ENCODE results near the gene PIK3R6.

Gene PIK3R6

DNA sequence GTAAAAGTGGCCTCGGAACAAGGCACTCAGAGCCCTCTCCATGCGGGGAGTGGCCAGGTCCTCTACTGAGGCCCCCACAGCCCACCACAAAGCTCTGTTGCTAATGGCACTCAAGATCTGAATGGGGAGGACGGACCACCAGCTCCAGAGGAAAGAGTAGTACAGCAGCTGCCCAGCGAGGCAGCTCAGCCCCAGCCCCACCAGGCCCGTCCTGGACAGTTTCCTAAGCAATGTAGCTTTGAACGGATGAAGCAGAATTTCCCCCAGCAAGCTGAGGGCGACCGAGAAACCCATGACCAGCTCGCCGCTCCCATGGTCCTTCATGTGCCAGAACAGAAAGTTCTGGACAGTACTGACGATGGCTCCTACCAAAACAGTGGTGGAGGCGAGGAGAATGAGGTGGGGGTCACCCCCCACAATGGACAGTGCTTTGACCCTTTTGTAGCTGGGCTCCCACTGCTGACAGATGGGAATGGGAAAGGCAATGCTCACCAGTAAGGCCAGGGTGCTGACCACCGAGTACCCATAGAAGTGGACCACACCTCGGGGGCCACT lies 69.8 kb downstream of the PIK3R6 start:
- no peak for ATAC-seq
- Mint-ChIP-seq H3K27ac (no peak overlapping the region), H3K27me3 (no peaks in the 10 kb centered on the region), H3K4me3 (no peak overlapping the region), H3K4me1 (no peaks in the 10 kb centered on the region), H3K36me3 (ENCODE audit: low read depth) (no peaks in the 10 kb centered on the region), H3K9me3 (no peaks in the 10 kb centered on the region)
- DNase-seq: no peak

DNA sequence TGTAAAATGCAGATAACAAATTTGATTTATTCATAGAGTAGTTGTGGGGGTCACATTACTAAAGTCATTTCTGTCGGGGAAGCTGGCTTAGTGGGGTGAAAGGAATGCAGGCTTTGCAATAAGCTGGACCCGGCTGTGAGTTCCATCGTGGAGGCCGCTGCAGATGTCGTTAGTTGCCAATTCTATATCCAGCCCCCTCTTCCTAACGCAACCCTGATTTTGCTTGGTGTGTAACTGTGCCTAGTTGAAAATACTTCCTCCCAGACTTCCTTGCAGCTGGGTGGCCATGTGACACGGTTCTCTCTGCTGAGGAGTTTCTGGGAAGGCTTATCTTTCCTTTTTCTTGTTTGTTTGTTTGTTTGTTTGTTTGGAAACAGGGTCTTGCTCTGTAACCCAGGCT lies 72.8 kb downstream of the PIK3R6 start:
- no peak overlapping the region for H3K4me3 Mint-ChIP-seq
- H3K27ac Mint-ChIP-seq: no peak overlapping the region
- DNase-seq (no peak), ATAC-seq (no peak)
- H3K36me3 Mint-ChIP-seq (ENCODE audit: low read depth): no peaks in the 10 kb centered on the region
- peaks cover 7% of the 10 kb centered on the region for H3K9me3 Mint-ChIP-seq
- H3K4me1 Mint-ChIP-seq: peaks cover 6% of the 10 kb centered on the region
- H3K27me3 Mint-ChIP-seq: peaks cover 2% of the 10 kb centered on the region

- no peak for ATAC-seq
- Mint-ChIP-seq H3K36me3 (ENCODE audit: low read depth) (no peaks in the 10 kb centered on the region), H3K9me3 (peaks cover 7% of the 10 kb centered on the region), H3K4me3 (no peak overlapping the region), H3K27ac (no peak overlapping the region), H3K27me3 (peaks cover 2% of the 10 kb centered on the region), H3K4me1 (peaks cover 6% of the 10 kb centered on the region)
- DNase-seq: no peak
Measured at GRCh38 chr17:8793649-8794048, 73.8 kb downstream of the PIK3R6 start.

GRCh38 chr17:8792646-8793045 lies 74.8 kb downstream of the PIK3R6 start:
- no peak for DNase-seq
- Mint-ChIP-seq H3K9me3 (peaks cover 7% of the 10 kb centered on the region), H3K4me1 (peaks cover 6% of the 10 kb centered on the region), H3K27me3 (peaks cover 2% of the 10 kb centered on the region), H3K27ac (no peak overlapping the region), H3K4me3 (no peak overlapping the region), H3K36me3 (ENCODE audit: low read depth) (no peaks in the 10 kb centered on the region)
- no peak for ATAC-seq

DNA sequence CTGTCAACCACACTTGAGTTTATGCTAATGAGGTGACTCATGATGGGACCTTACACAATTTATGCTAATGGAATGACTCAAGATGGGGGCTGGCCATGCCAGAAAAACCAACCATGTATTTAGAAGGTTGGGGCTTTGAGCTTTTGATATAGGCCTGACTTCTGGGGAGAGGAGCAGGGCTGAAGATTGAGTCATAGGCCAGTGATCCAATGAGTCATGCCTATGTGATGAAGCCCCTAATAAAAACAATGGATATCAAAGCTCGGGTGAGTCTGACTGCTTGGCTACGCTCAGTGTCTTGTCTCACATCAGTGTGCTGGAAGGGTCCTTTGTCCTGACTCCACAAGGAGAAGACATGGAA lies 75.6 kb downstream of the PIK3R6 start:
- DNase-seq (no peak), ATAC-seq (peak; percentile 72)
- Mint-ChIP-seq H3K9me3 (peaks cover 7% of the 10 kb centered on the region), H3K4me1 (peaks cover 6% of the 10 kb centered on the region), H3K36me3 (ENCODE audit: low read depth) (no peaks in the 10 kb centered on the region), H3K4me3 (no peak overlapping the region), H3K27me3 (peaks cover 2% of the 10 kb centered on the region), H3K27ac (no peak overlapping the region)

DNA sequence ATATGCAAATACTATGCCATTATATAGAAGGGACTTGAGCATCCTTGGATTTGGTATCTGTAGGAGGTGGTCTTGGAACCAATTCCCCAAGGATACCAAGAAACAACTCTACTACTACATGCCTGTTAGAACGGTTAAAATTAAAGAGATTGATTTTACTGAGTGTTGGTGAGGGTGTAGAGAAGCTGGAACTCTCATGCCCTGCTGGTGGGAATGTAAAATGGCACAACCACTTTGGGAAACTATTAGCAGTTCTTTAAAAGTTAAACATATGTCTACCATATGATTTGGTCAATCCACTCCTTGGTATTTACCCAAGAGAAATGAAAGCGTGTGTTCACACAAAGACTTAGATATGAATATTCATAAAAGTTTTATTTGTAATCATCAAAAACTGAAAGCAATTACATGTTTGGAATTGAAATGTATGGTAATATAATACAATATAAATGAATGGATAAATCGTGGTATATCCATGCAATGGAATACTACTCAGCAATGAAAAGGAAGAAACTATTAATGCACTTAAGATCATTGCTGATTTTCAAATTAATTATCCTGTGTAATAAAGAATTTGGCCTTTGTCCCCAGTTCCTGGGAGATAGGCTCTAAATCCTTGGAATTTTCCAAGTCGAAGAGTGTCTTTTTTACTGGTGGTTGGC lies 76.1 kb downstream of the PIK3R6 start:
- Mint-ChIP-seq H3K27me3 (peaks cover 2% of the 10 kb centered on the region), H3K36me3 (ENCODE audit: low read depth) (no peaks in the 10 kb centered on the region), H3K4me1 (peaks cover 6% of the 10 kb centered on the region), H3K27ac (no peak overlapping the region), H3K9me3 (peaks cover 7% of the 10 kb centered on the region), H3K4me3 (no peak overlapping the region)
- DNase-seq: no peak
- no peak for ATAC-seq

GRCh38 chr17:8789743-8790142 lies 77.7 kb downstream of the PIK3R6 start:
- Mint-ChIP-seq H3K36me3 (ENCODE audit: low read depth) (no peaks in the 10 kb centered on the region), H3K9me3 (peaks cover 7% of the 10 kb centered on the region), H3K27me3 (peaks cover 2% of the 10 kb centered on the region), H3K4me3 (no peak overlapping the region), H3K4me1 (peaks cover 6% of the 10 kb centered on the region), H3K27ac (no peak overlapping the region)
- no peak for ATAC-seq
- no peak for DNase-seq

GRCh38 chr17:8788998-8789397 lies 78.5 kb downstream of the PIK3R6 start:
- peaks cover 7% of the 10 kb centered on the region for H3K9me3 Mint-ChIP-seq
- peaks cover 2% of the 10 kb centered on the region for H3K27me3 Mint-ChIP-seq
- H3K4me1 Mint-ChIP-seq: peaks cover 6% of the 10 kb centered on the region
- no peak overlapping the region for H3K27ac Mint-ChIP-seq
- H3K36me3 Mint-ChIP-seq (ENCODE audit: low read depth): no peaks in the 10 kb centered on the region
- H3K4me3 Mint-ChIP-seq: no peak overlapping the region
- no peak for ATAC-seq
- DNase-seq: no peak

- peak; percentile 43 for ATAC-seq
- Mint-ChIP-seq H3K9me3 (no peaks in the 10 kb centered on the region), H3K36me3 (ENCODE audit: low read depth) (no peaks in the 10 kb centered on the region), H3K27me3 (peaks cover 2% of the 10 kb centered on the region), H3K4me1 (peaks cover 6% of the 10 kb centered on the region), H3K27ac (no peak overlapping the region), H3K4me3 (no peak overlapping the region)
- peak; percentile 78 for DNase-seq
Measured at GRCh38 chr17:8785547-8786413, 81.7 kb downstream of the PIK3R6 start.

DNA sequence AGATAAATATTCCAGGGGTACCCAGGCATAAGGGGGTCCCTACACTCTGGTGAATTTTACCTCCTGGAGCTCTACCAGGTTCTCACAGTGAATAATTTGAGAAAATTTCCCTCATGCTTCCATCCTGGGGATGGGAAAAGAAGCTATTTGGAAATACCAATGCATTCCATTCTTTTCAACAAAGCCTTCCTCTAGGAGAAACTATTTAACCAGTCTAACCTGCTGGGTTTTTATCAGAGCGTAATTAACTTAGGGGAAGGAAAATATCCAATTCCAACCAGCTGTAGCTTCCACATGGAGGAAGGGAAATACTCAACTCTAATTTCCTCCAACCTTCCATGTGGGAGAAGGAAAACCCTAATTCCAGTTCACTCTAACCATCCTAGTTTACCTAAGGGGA lies 85.3 kb downstream of the PIK3R6 start:
- no peak overlapping the region for H3K4me3 Mint-ChIP-seq
- DNase-seq (no peak), ATAC-seq (no peak)
- H3K27me3 Mint-ChIP-seq: peaks cover 6% of the 10 kb centered on the region
- no peaks in the 10 kb centered on the region for H3K9me3 Mint-ChIP-seq
- H3K36me3 Mint-ChIP-seq (ENCODE audit: low read depth): no peaks in the 10 kb centered on the region
- H3K27ac Mint-ChIP-seq: no peak overlapping the region
- H3K4me1 Mint-ChIP-seq: peaks cover 6% of the 10 kb centered on the region

DNA sequence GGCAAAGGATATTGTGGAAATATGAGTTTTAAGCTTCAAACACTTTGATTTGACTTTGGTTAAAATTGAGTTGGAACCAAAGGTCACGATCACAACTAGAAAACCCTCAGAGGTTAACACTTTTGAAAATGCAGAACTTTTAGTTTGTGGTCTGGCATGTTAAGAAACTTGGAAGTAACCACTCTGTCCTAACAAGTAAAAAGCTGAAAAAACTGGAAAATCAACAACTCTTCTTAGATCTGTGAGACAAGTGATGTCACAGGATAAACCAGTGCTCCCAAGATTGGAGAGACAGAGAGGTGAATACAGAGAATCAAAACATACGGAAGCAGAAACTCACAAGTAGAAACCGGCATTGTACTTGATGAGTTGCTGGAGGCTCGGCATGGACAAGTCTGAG lies 85.7 kb downstream of the PIK3R6 start:
- no peak for DNase-seq
- no peaks in the 10 kb centered on the region for H3K36me3 Mint-ChIP-seq (ENCODE audit: low read depth)
- ATAC-seq: no peak
- H3K9me3 Mint-ChIP-seq: no peaks in the 10 kb centered on the region
- H3K27me3 Mint-ChIP-seq: peaks cover 7% of the 10 kb centered on the region
- peaks cover 6% of the 10 kb centered on the region for H3K4me1 Mint-ChIP-seq
- no peak overlapping the region for H3K4me3 Mint-ChIP-seq
- no peak overlapping the region for H3K27ac Mint-ChIP-seq

DNA sequence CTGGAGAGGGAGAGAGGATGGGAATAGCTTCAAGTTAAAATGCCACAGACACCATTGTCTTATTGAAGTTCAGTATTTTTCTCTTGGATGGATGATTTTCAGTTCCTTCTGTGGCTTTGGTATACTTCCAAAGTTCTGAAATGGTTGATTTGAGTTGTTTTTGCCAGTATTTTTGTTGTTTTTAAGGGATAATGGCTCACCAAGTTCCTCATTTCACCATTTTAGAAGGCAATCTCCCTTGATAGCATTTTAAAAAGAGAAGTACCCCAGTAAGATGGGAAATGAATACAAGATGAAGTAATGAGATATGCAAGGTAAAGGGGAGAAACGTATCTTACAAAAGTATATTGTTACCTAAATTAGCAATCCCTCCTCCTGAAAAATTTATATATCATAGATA lies 90.6 kb downstream of the PIK3R6 start:
- Mint-ChIP-seq H3K4me3 (no peak overlapping the region), H3K27ac (no peak overlapping the region), H3K4me1 (peaks cover 5% of the 10 kb centered on the region), H3K27me3 (peaks cover 12% of the 10 kb centered on the region), H3K36me3 (ENCODE audit: low read depth) (no peaks in the 10 kb centered on the region), H3K9me3 (no peaks in the 10 kb centered on the region)
- DNase-seq: no peak
- ATAC-seq: no peak

- no peaks in the 10 kb centered on the region for H3K36me3 Mint-ChIP-seq (ENCODE audit: low read depth)
- no peak overlapping the region for H3K27ac Mint-ChIP-seq
- DNase-seq (no peak), ATAC-seq (no peak)
- no peak overlapping the region for H3K4me3 Mint-ChIP-seq
- H3K4me1 Mint-ChIP-seq: no peaks in the 10 kb centered on the region
- H3K9me3 Mint-ChIP-seq: no peaks in the 10 kb centered on the region
- peaks cover 12% of the 10 kb centered on the region for H3K27me3 Mint-ChIP-seq
Measured at GRCh38 chr17:8776248-8776647, 91.2 kb downstream of the PIK3R6 start.

GRCh38 chr17:8766731-8767130 lies 100.7 kb downstream of the PIK3R6 start:
- H3K4me3 Mint-ChIP-seq: no peak overlapping the region

DNA sequence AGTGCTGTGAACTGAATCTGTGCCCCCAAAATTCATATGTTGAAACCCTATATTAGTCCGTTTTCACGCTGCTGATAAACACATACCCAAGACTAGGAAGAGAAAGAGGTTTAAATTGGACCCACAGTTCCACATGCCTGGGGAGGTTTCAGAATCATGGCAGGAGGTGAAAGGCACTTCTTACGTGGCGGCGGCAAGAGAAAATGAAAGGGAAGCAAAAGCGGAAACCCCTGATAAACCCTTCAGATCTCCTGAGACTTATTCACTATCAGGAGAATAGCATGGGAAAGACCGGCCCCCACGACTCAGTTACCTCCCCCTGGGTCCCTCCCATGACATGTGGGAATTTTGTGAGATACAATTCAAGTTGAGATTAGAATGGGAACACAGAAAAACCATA lies 105.5 kb downstream of the PIK3R6 start:
- no peaks in the 10 kb centered on the region for H3K4me1 Mint-ChIP-seq
- ATAC-seq (no peak), DNase-seq (no peak)
- H3K9me3 Mint-ChIP-seq: no peaks in the 10 kb centered on the region
- no peak overlapping the region for H3K4me3 Mint-ChIP-seq
- H3K36me3 Mint-ChIP-seq (ENCODE audit: low read depth): no peaks in the 10 kb centered on the region
- H3K27ac Mint-ChIP-seq: no peak overlapping the region
- H3K27me3 Mint-ChIP-seq: peaks cover 5% of the 10 kb centered on the region

More at GRCh38 chr17:8766731-8767130, 100.7 kb downstream of the PIK3R6 start:
- no peaks in the 10 kb centered on the region for H3K9me3 Mint-ChIP-seq
- H3K27me3 Mint-ChIP-seq: peaks cover 2% of the 10 kb centered on the region
- ATAC-seq: no peak
- no peak overlapping the region for H3K27ac Mint-ChIP-seq
- H3K36me3 Mint-ChIP-seq (ENCODE audit: low read depth): no peaks in the 10 kb centered on the region
- H3K4me1 Mint-ChIP-seq: no peaks in the 10 kb centered on the region
- DNase-seq: no peak

Data from activated naive CD8-positive, alpha-beta T cell treated with anti-CD3 and anti-CD28 coated beads, Interleukin-2, amount 50 U/mL, for 24 hours (primary cell).